ENCODE measurements around the gene SCARF1.

SCARF1 gene

GRCh38 chr17:1646199-1646875 is 805 bp upstream of the SCARF1 start:
- Histone ChIP-seq H3K36me3 (ENCODE audit: control insufficient read depth in 2 of 2, insufficient read depth in 1 of 2, low read length in 2 of 2) (peaks cover 4 to 14% of the 10 kb centered on the region in 2 experiments; a peak in 2 of 3 replicates), H3K9me3 (ENCODE audit: control insufficient read depth, insufficient read depth, low read depth, low read length) (no peaks in the 10 kb centered on the region), H3K4me3 (ENCODE audit: low read depth, low read length) (no peak overlapping the region), H3K27ac (ENCODE audit: extremely low read depth, low read depth, low read length) (no peak overlapping the region), H3K4me1 (ENCODE audit: control insufficient read depth, insufficient read depth, low read length) (peaks cover 10% of the 10 kb centered on the region)
- ChIA-PET CTCF (interaction anchor here (0.7 to 6.1 kb wide), 6 partner anchors 9 to 97 kb away, joined by 5 to 69 read pairs (median 7); partner anchors contain the start of gene SLC43A2), POLR2A (interaction anchor here (0.6 kb wide), 1 partner anchor 11 kb away, joined by 4 read pairs; no protein-coding TSS in a partner anchor)
- TF ChIP-seq PRDM4 (tag by site-specific recombination; IDR thresholded peaks at IDR 0.05) (no peak), ZNF777 (tag by site-specific recombination; IDR thresholded peaks at IDR 0.05; ENCODE audit: borderline replicate concordance) (no peak), ZSCAN16 (tag by site-specific recombination; IDR thresholded peaks at IDR 0.05) (no peak), ZNF585B (tag by site-specific recombination; IDR thresholded peaks at IDR 0.05) (no peak), ZNF248 (tag by site-specific recombination; IDR thresholded peaks at IDR 0.05) (no peak), ZNF18 (tag by site-specific recombination; IDR thresholded peaks at IDR 0.05) (no peak), ZNF175 (tag by site-specific recombination; IDR thresholded peaks at IDR 0.05) (no peak), HIC1 (tag by site-specific recombination; IDR thresholded peaks at IDR 0.05) (no peak)

- Histone ChIP-seq H3K4me1 (ENCODE audit: control insufficient read depth, insufficient read depth, low read length) (peaks cover 4% of the 10 kb centered on the region; the same call in 1 of the 2 replicates), H3K9me3 (ENCODE audit: control insufficient read depth, insufficient read depth, low read depth, low read length) (no peaks in the 10 kb centered on the region), H3K36me3 (ENCODE audit: control insufficient read depth in 2 of 2, insufficient read depth in 1 of 2, low read length in 2 of 2) (no peaks in the 10 kb centered on the region), H3K4me3 (ENCODE audit: low read depth, low read length) (no peak overlapping the region), H3K27ac (ENCODE audit: extremely low read depth, low read depth, low read length) (no peak overlapping the region)
- ChIA-PET POLR2A (no interaction called here), CTCF (interaction anchor here (0.6 to 6.1 kb wide), 2 partner anchors 72 to 928 kb away, joined by 5 to 69 read pairs; no protein-coding TSS in a partner anchor)
- TF ChIP-seq PRDM6 (tag by site-specific recombination; IDR thresholded peaks at IDR 0.05) (no peak), ZNF621 (tag by site-specific recombination; IDR thresholded peaks at IDR 0.05) (no peak), YY2 (tag by site-specific recombination; IDR thresholded peaks at IDR 0.05) (no peak), GLIS2 (tag by site-specific recombination; IDR thresholded peaks at IDR 0.05) (0 out of 2 replicates have a peak, but pooled peaks have one; percentile 43), ZNF266 (tag by site-specific recombination; IDR thresholded peaks at IDR 0.05; ENCODE audit: low read depth) (no peak)
Observed at GRCh38 chr17:1644493-1645206, 882 bp downstream of the SCARF1 start.
